Liver (tissue), 3 donors: Measurements from ENCODE around the gene SLX4IP.

Source experiments
- CTCF ChIP-seq: fragments of 150-350 bp; IDR thresholded peaks from 2 replicates; pipeline ENCODE4 v1.5.1; 2017; ENCODE audit warnings: improper control_type of control experiment, low read depth, low read length; ENCODE audit not compliant: missing input control
- GABPA ChIP-seq, 2 donors: IDR thresholded peaks in 1 of 2; conservative IDR thresholded peaks in 1 of 2; 2 replicates each; pipeline ENCODE4 v1.6.1; 2016; ENCODE audit warnings: antibody characterized with exemption in 2 of 2, mild to moderate bottlenecking in 1 of 2, moderate library complexity in 1 of 2
- JUND ChIP-seq, 2 donors: IDR thresholded peaks; 2 replicates each; pipeline ENCODE4 v1.6.1; 2016; ENCODE audit warnings: antibody characterized with exemption in 2 of 2
- YY1 ChIP-seq: IDR thresholded peaks from 2 replicates; pipeline ENCODE4 v1.6.1; 2016; ENCODE audit warnings: antibody characterized with exemption, mild to moderate bottlenecking
- donor health status: healthy.
- donor health status: healthy.

GRCh38 chr20:10642856-10643559 is 207.9 kb downstream of the SLX4IP start:
- TF ChIP-seq CTCF (no peak), GABPA (IDR thresholded peaks at IDR 0.05 in 1 of 2, conservative IDR thresholded peaks at IDR 0.05 in 1 of 2) (no peak), JUND (IDR thresholded peaks at IDR 0.05) (no peak), YY1 (no peak)
